Hematopoietic multipotent progenitor cell treated with erythropoietin and hydrocortisone succinate and interleukin-3 and kit ligand, for 15 days (in vitro differentiated cells): ENCODE measurements around the gene TRUB2.
"Not testable (repeated sequence)": the region's sequence is repeated elsewhere in the genome, so short reads cannot be mapped to it uniquely, and the experiment has no call there.

Experiments
- DNase-seq: peaks from one replicate; pipeline ENCODE4 v3.0.0-alpha.2; 2015; ENCODE audit warnings: low spot score

Gene TRUB2

GRCh38 chr9:128340691-128341434 lies 18.6 kb upstream of the TRUB2 start:
- DNase-seq = no peak

- DNase-seq = peak; percentile 86
Observed at GRCh38 chr9:128339761-128340690, 17.8 kb upstream of the TRUB2 start, which contains the start of gene SLC27A4. Gene SLC27A4, plus strand, starts transcription at chr9:128340527. Its CDS starts 2,606 bp downstream, at chr9:128343133.

GRCh38 chr9:128338852-128339614 lies 16.8 kb upstream of the TRUB2 start:
- DNase-seq = not testable (repeated sequence)

- DNase-seq = no peak
Observed at GRCh38 chr9:128337936-128338335, 15.7 kb upstream of the TRUB2 start.

GRCh38 chr9:128335914-128336313 lies 13.7 kb upstream of the TRUB2 start:
- no peak for DNase-seq

- no peak for DNase-seq
Observed at GRCh38 chr9:128335161-128335560, 12.9 kb upstream of the TRUB2 start.

GRCh38 chr9:128333451-128333869 lies 11.2 kb upstream of the TRUB2 start:
- DNase-seq = no peak

GRCh38 chr9:128325629-128326028 lies 3.4 kb upstream of the TRUB2 start:
- DNase-seq = no peak

- no peak for DNase-seq
Observed at GRCh38 chr9:128324401-128324800, 2.2 kb upstream of the TRUB2 start.

- no peak for DNase-seq
Observed at GRCh38 chr9:128323791-128324190, 1.5 kb upstream of the TRUB2 start.

- DNase-seq = no peak
Observed at GRCh38 chr9:128323212-128323730, 1.0 kb upstream of the TRUB2 start.

GRCh38 chr9:128321879-128322403 lies 306 bp downstream of the TRUB2 start:
- no peak for DNase-seq

GRCh38 chr9:128321343-128321742 lies 904 bp downstream of the TRUB2 start:
- DNase-seq = no peak

- no peak for DNase-seq
Observed at GRCh38 chr9:128317629-128318028, 4.6 kb downstream of the TRUB2 start.

- no peak for DNase-seq
Observed at GRCh38 chr9:128316421-128316820, 5.8 kb downstream of the TRUB2 start.

GRCh38 chr9:128314697-128315096 lies 7.5 kb downstream of the TRUB2 start:
- DNase-seq = no peak

- DNase-seq = no peak
Observed at GRCh38 chr9:128310461-128310860, 11.8 kb downstream of the TRUB2 start.

GRCh38 chr9:128309551-128309950 lies 12.7 kb downstream of the TRUB2 start:
- DNase-seq = no peak

GRCh38 chr9:128304971-128305288 lies 17.3 kb downstream of the TRUB2 start:
- DNase-seq = no peak

GRCh38 chr9:128304136-128304970 lies 17.9 kb downstream of the TRUB2 start:
- no peak for DNase-seq
